Astrocyte (in vitro differentiated cells and primary cell): ENCODE results near the gene CSNK1E. TPM values are rescaled to one million over a fixed set of nuclear protein-coding genes. Genes with fewer than 3 reads are reported as not detected.

Source experiments
- DNase-seq: peaks from one replicate; pipeline ENCODE4 v3.0.0-alpha.2; 2010; ENCODE audit warnings: low read depth
- FAIRE-seq: peaks from 2 replicates; lab custom pipeline; 2011; peaks lifted over from hg19 to GRCh38; lab: Jason Lieb, UNC
- H2AFZ ChIP-seq: 2 replicates; pipeline ENCODE4 v1.6.0; 2012; ENCODE audit warnings: low read depth, low read length, inconsistent platforms
- H3K27ac ChIP-seq: 2 replicates; pipeline ENCODE4 v1.5.1; 2011; ENCODE audit warnings: low read depth, low read length, inconsistent platforms
- H3K27me3 ChIP-seq: 2 replicates; pipeline ENCODE4 v1.6.0; 2011; ENCODE audit warnings: low read length, inconsistent platforms; ENCODE audit not compliant: insufficient read depth
- H3K36me3 ChIP-seq: 2 replicates; pipeline ENCODE4 v1.5.1; 2011; ENCODE audit warnings: low read length, inconsistent platforms; ENCODE audit not compliant: insufficient read depth
- H3K4me1 ChIP-seq: 2 replicates; pipeline ENCODE4 v1.5.1; 2011; ENCODE audit warnings: low read length, inconsistent platforms; ENCODE audit not compliant: insufficient read depth
- H3K4me2 ChIP-seq: 2 replicates; pipeline ENCODE4 v1.6.0; 2012; ENCODE audit warnings: low read length, inconsistent platforms
- H3K4me3 ChIP-seq: 2 replicates; pipeline ENCODE4 v1.5.1; 2011; ENCODE audit warnings: low read depth, mild to moderate bottlenecking, low read length, inconsistent platforms; ENCODE audit not compliant: insufficient read depth
- H3K79me2 ChIP-seq: 2 replicates; pipeline ENCODE4 v1.6.0; 2012; ENCODE audit warnings: mild to moderate bottlenecking, low read length, inconsistent platforms; ENCODE audit not compliant: insufficient read depth
- H3K9ac ChIP-seq: 2 replicates; pipeline ENCODE4 v1.6.0; 2012; ENCODE audit warnings: mild to moderate bottlenecking, low read length, inconsistent platforms
- H3K9me3 ChIP-seq: 2 replicates; pipeline ENCODE4 v1.5.1; 2012; ENCODE audit warnings: low read depth, mild to moderate bottlenecking, low read length, inconsistent platforms; ENCODE audit not compliant: insufficient read depth
- H4K20me1 ChIP-seq: 2 replicates; pipeline ENCODE4 v1.6.0; 2012; ENCODE audit warnings: low read length, inconsistent platforms; ENCODE audit not compliant: insufficient read depth
- H3K27ac Mint-ChIP-seq: one replicate; pipeline ENCODE4 v1.8.0; 2021; ENCODE audit warnings: mild to moderate bottlenecking, mixed read lengths; ENCODE audit not compliant: unreplicated experiment
- H3K27me3 Mint-ChIP-seq: one replicate; pipeline ENCODE4 v1.8.0; 2021; ENCODE audit warnings: low read depth, mixed read lengths; ENCODE audit not compliant: unreplicated experiment
- H3K36me3 Mint-ChIP-seq: one replicate; pipeline ENCODE4 v1.8.0; 2021; ENCODE audit warnings: low read depth, mixed read lengths; ENCODE audit not compliant: unreplicated experiment
- H3K4me1 Mint-ChIP-seq: one replicate; pipeline ENCODE4 v1.8.0; 2021; ENCODE audit warnings: low read depth, mixed read lengths; ENCODE audit not compliant: unreplicated experiment
- H3K4me3 Mint-ChIP-seq: one replicate; pipeline ENCODE4 v1.8.0; 2021; ENCODE audit warnings: mild to moderate bottlenecking, moderate library complexity, mixed read lengths; ENCODE audit not compliant: unreplicated experiment
- H3K9me3 Mint-ChIP-seq: one replicate; pipeline ENCODE4 v1.8.0; 2021; ENCODE audit warnings: mild to moderate bottlenecking, mixed read lengths; ENCODE audit not compliant: unreplicated experiment
- CTCF ChIP-seq: IDR thresholded peaks from 2 replicates; pipeline ENCODE4 v1.5.1; 2011; ENCODE audit warnings: low read depth, mild to moderate bottlenecking, inconsistent platforms, low read length, moderate library complexity; ENCODE audit not compliant: insufficient read depth
- EZH2 ChIP-seq: IDR thresholded peaks from 2 replicates; pipeline ENCODE4 v1.6.1; 2012; ENCODE audit warnings: mild to moderate bottlenecking, low read length, inconsistent platforms; ENCODE audit not compliant: insufficient read depth
- total RNA-seq: library from RNA; stranded (reverse); gene quantifications from 2 replicates; pipeline ENCODE4 v1.2.1, GENCODE V29; 2021

The CSNK1E gene
- total RNA-seq, 1 donor from 2014 or later, result 171 TPM

DNA sequence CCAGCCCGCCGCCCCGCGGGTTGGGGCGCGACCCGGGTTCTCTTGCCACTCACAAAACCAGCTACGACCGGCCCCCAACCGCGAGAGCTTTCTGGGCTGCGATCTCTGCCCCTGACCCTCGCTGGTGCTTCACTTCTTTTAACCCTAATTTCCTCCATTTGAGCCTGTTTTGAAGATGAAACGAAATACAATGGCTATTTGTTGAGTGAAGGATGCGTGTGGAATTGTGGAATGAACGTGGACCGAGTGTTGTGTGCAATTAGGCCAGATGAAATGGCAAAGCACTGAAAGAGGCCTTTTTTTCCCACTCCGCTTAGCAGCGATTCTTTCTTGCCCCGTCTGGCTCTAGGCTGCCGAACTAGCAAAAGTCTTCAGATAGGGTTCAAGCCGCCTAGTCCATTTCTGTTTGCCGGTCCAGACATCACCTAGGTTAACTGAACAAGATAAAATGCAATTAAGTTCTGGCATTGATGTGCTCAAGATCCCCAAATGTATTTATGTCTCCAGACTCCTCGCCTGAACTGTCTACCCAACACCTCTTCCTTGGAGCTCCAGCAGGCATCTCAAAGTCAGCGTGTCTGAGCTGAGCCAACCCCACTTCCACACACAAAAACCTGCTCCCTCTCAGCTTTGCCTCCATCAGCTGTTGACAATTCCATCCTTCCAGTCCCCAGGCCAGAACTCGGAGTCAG is 44.0 kb downstream of the CSNK1E start:
- Mint-ChIP-seq H3K36me3 (peaks cover 2% of the 10 kb centered on the region), H3K27ac (peak overlapping the region; percentile 90), H3K4me3 (peak overlapping the region; percentile 89), H3K9me3 (no peaks in the 10 kb centered on the region), H3K4me1 (peaks cover 33% of the 10 kb centered on the region), H3K27me3 (no peaks in the 10 kb centered on the region)
- TF ChIP-seq CTCF (no peak), EZH2 (no peak)
- H2AFZ ChIP-seq, result peak overlapping the region; percentile 84
- H3K9me3 ChIP-seq, result no peaks in the 10 kb centered on the region
- H3K4me1 ChIP-seq, result peaks cover 25% of the 10 kb centered on the region
- H3K27me3 ChIP-seq, result no peaks in the 10 kb centered on the region
- H3K36me3 ChIP-seq, result no peaks in the 10 kb centered on the region
- DNase-seq (no peak), FAIRE-seq (no peak)
- peak overlapping the region; percentile 89 for H3K4me3 ChIP-seq
- peaks cover 42% of the 10 kb centered on the region for H4K20me1 ChIP-seq
- peak overlapping the region; percentile 98 for H3K4me2 ChIP-seq
- H3K9ac ChIP-seq, result peak overlapping the region; percentile 88
- H3K27ac ChIP-seq, result peak overlapping the region; percentile 72
- H3K79me2 ChIP-seq, result peaks cover 44% of the 10 kb centered on the region

DNA sequence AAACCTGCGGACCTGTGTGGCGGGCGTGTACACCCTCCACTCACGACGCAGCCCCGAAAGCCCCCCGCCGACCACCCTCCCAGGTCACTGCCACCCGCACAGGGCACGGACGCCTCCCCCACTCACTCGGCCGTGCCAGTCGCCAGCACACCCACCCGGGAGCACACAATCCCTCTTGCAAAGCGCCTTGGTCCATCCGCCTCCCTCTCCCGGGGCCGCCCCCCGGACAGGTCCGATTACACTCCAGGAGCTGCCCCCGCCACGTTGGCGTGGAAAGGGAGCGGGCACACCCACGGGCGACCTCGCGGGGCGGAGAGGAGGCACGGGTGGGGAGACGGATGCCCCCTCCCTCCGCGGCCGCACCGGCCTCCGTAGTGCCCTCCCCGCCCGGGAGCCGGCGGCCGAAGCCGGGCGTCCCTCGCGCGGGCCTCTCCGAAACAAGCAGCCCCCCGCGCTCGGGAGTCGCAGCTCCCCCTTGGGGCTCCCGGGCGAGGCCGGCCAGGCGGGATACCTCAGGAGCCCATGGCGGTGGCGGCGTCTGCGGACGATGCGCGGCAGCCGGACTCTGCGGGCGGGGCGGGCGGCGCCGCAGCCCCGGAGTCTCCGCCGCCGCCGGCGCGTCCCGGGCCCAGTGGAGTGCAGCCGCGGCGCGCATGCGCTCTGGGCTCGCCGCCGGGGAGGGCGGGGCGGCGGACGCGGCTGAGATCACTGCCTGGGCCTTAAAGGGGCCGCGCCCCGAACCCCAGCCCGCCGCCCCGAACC is 44.7 kb downstream of the CSNK1E start, which contains the start of gene TMEM184B:
Gene TMEM184B, minus strand, starts transcription at position 638 of the 762 bp plus-strand sequence. CDS start 25,049 bp downstream, outside the sequence.
- no peaks in the 10 kb centered on the region for H3K9me3 ChIP-seq
- peaks cover 25% of the 10 kb centered on the region for H3K4me1 ChIP-seq
- H3K27ac ChIP-seq, result peak within 1 kb of the TSS; percentile 80
- peaks cover 36% of the 10 kb centered on the region for H3K4me1 Mint-ChIP-seq
- no peaks in the 10 kb centered on the region for H3K27me3 ChIP-seq
- peak within 1 kb of the TSS; percentile 93 for H3K4me3 Mint-ChIP-seq
- no peaks in the 10 kb centered on the region for H3K27me3 Mint-ChIP-seq
- peak within 1 kb of the TSS; percentile 88 for H3K9ac ChIP-seq
- H4K20me1 ChIP-seq, result peaks cover 49% of the 10 kb centered on the region
- peaks cover 2% of the 10 kb centered on the region for H3K36me3 Mint-ChIP-seq
- DNase-seq (no peak), FAIRE-seq (no peak)
- TF ChIP-seq CTCF (no peak), EZH2 (no peak)
- peak within 1 kb of the TSS; percentile 89 for H3K4me3 ChIP-seq
- H3K4me2 ChIP-seq, result peak within 1 kb of the TSS; percentile 98
- H3K79me2 ChIP-seq, result peaks cover 51% of the 10 kb centered on the region
- no peaks in the 10 kb centered on the region for H3K36me3 ChIP-seq
- H3K27ac Mint-ChIP-seq, result peak within 1 kb of the TSS; percentile 90
- peak within 1 kb of the TSS; percentile 84 for H2AFZ ChIP-seq
- no peaks in the 10 kb centered on the region for H3K9me3 Mint-ChIP-seq
